OCI-LY3 (cell line): ENCODE measurements around the gene DDX27.
A peak's percentile ranks its signal among the peaks of the same experiment; 100 is the strongest.
"Not testable (repeated sequence)": the region's sequence is repeated elsewhere in the genome, so short reads cannot be mapped to it uniquely, and the experiment has no call there.

Source experiments
- H2AFZ ChIP-seq: fragments of 200-600, 300-600 bp; shearing (Covaris generic); 2 replicates; pipeline ENCODE4 v1.6.0; 2014; ENCODE audit warnings: antibody characterized with exemption, low read depth, low read length
- H3K27ac ChIP-seq: fragments of 200-600, 300-600 bp; sonication (generic); 2 replicates; pipeline ENCODE4 v1.5.1; 2014; ENCODE audit warnings: mild to moderate bottlenecking, low read length, moderate library complexity, mixed read lengths
- H3K27me3 ChIP-seq: fragments of 200-600, 300-600 bp; sonication (generic); 2 replicates; pipeline ENCODE4 v1.6.1; 2014; ENCODE audit warnings: low read depth, low read length, mixed read lengths
- H3K36me3 ChIP-seq: fragments of 200-600, 300-600 bp; sonication (generic); replicated peaks from 2 replicates; pipeline ENCODE3; 2014; ENCODE audit warnings: low read depth, low read length, mixed read lengths
- H3K4me1 ChIP-seq: fragments of 300-600, 200-600 bp; sonication (generic); 2 replicates; pipeline ENCODE4 v1.6.1; 2014; ENCODE audit warnings: low read length, mixed read lengths
- H3K4me2 ChIP-seq: fragments of 200-600, 300-600 bp; sonication (generic); 2 replicates; pipeline ENCODE4 v1.6.1; 2014; ENCODE audit warnings: low read length, mixed read lengths
- H3K4me3 ChIP-seq: fragments of 300-600, 200-600 bp; sonication (generic); 2 replicates; pipeline ENCODE4 v1.5.1; 2014; ENCODE audit warnings: antibody characterized with exemption, mild to moderate bottlenecking, low read length, moderate library complexity
- H3K79me2 ChIP-seq: fragments of 300-600, 200-600 bp; shearing (Covaris generic); 2 replicates; pipeline ENCODE4 v1.6.1; 2014; ENCODE audit warnings: mild to moderate bottlenecking, low read length, mixed read lengths
- H3K9ac ChIP-seq: fragments of 300-600, 200-600 bp; shearing (Covaris generic); 2 replicates; pipeline ENCODE4 v1.6.0; 2014; ENCODE audit warnings: mild to moderate bottlenecking, low read length, moderate library complexity
- H3K9me3 ChIP-seq: fragments of 200-600, 300-600 bp; shearing (Covaris generic); 2 replicates; pipeline ENCODE4 v1.6.1; 2014; ENCODE audit warnings: low read length, mixed read lengths; ENCODE audit not compliant: insufficient read depth
- H4K20me1 ChIP-seq: fragments of 200-600, 300-600 bp; sonication (generic); 2 replicates; pipeline ENCODE4 v1.6.1; 2016; ENCODE audit warnings: low read length, mixed read lengths; ENCODE audit not compliant: insufficient read depth
- EZH2phosphoT487 ChIP-seq: fragments of 200-600 bp; shearing (Covaris generic); IDR thresholded peaks from 2 replicates; pipeline ENCODE4 v1.6.1; 2018; ENCODE audit warnings: antibody characterized with exemption, mixed run types, low read depth
- TF ChIP-seq, protein P1 (sequence below): fragments of 200-600, 300-600 bp; sonication (generic); IDR thresholded peaks from 2 replicates; pipeline ENCODE4 v1.5.1; 2014; ENCODE audit warnings: antibody characterized with exemption, low read length, low read depth

DDX27 gene

DNA sequence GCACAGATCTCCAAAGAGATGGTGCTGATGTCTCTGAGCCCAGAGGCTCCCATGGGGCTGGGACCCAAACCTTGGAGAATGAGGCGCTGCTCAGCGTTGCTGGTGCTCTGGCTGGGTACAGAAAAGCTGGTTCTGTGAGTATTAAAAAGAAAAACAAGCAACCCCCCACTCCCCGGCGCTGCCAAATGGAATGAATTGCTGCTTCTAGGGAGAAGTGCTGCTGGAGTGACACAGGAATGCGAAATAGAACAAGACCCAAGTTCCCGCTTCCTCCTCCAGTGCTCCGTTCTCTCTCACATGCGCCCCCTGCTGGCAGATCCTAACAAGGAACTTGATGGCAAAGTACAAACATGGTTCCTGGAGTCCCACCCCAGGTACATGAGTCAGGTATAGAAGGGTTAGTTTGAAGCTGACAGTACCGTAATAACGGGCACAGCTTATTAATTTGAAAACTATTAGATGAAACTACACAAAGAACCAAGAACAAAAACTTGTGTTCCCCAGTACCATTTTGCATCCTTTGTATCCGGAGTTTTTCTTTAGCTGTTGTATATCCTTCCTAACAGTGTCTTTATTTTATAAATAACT is 2.1 kb upstream of the DDX27 start:
- Histone ChIP-seq H3K9ac (no peak overlapping the region; the same call in 1 of the 2 replicates), H3K4me2 (peak overlapping the region; percentile 63), H3K9me3 (no peaks in the 10 kb centered on the region), H3K4me3 (peak overlapping the region; percentile 56), H3K27me3 (peaks cover 6% of the 10 kb centered on the region; the same call in 1 of the 2 replicates), H3K36me3 (peaks cover 8% of the 10 kb centered on the region), H3K27ac (no peak overlapping the region), H3K79me2 (peaks cover 27% of the 10 kb centered on the region), H3K4me1 (peaks cover 15% of the 10 kb centered on the region), H2AFZ (peak overlapping the region; percentile 85), H4K20me1 (no peaks in the 10 kb centered on the region)
- TF ChIP-seq EZH2phosphoT487, result no peak
- TF ChIP-seq, protein P1, sequence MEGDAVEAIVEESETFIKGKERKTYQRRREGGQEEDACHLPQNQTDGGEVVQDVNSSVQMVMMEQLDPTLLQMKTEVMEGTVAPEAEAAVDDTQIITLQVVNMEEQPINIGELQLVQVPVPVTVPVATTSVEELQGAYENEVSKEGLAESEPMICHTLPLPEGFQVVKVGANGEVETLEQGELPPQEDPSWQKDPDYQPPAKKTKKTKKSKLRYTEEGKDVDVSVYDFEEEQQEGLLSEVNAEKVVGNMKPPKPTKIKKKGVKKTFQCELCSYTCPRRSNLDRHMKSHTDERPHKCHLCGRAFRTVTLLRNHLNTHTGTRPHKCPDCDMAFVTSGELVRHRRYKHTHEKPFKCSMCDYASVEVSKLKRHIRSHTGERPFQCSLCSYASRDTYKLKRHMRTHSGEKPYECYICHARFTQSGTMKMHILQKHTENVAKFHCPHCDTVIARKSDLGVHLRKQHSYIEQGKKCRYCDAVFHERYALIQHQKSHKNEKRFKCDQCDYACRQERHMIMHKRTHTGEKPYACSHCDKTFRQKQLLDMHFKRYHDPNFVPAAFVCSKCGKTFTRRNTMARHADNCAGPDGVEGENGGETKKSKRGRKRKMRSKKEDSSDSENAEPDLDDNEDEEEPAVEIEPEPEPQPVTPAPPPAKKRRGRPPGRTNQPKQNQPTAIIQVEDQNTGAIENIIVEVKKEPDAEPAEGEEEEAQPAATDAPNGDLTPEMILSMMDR, result peak; percentile 99

DNA sequence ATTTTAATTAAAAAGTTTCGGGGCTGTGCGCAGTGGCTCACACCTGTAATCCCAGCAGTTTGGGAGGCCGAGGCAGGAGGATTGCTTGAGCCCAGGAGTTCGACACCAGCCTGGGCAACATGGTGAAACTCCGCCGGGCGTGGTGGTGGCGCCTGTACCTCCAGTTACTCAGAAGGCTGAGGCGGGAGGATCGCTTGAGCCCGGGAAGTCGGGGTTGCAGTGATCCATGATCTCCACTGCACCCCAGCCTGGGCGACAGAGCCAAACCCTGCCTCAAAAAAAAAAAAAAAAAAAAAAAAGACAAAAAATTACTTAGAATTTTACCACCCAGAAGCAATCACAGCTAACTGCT is 501 bp upstream of the DDX27 start:
- H3K4me3 ChIP-seq, result peak overlapping the region; percentile 82
- H3K9ac ChIP-seq, result peak overlapping the region; percentile 29
- peak overlapping the region; percentile 35 for H3K4me2 ChIP-seq
- H3K4me1 ChIP-seq, result peaks cover 15% of the 10 kb centered on the region
- H3K9me3 ChIP-seq, H4K20me1 ChIP-seq, H3K27ac ChIP-seq, H3K27me3 ChIP-seq: not testable (repeated sequence)
- H2AFZ ChIP-seq, result peak overlapping the region; percentile 22; the same call in 1 of the 2 replicates
- peaks cover 16% of the 10 kb centered on the region for H3K36me3 ChIP-seq
- H3K79me2 ChIP-seq, result peaks cover 27% of the 10 kb centered on the region

GRCh38 chr20:49219924-49220831 is 962 bp downstream of the DDX27 start:
- Histone ChIP-seq H4K20me1 (no peaks in the 10 kb centered on the region; the same call in 1 of the 2 replicates), H2AFZ (no peak overlapping the region; the same call in 1 of the 2 replicates), H3K4me2 (peak overlapping the region; percentile 84), H3K27ac (peak overlapping the region; percentile 43), H3K9ac (peak overlapping the region; percentile 85), H3K4me1 (peaks cover 15% of the 10 kb centered on the region), H3K4me3 (peak overlapping the region; percentile 82), H3K36me3 (peaks cover 28% of the 10 kb centered on the region), H3K79me2 (peaks cover 27% of the 10 kb centered on the region), H3K9me3 (no peaks in the 10 kb centered on the region), H3K27me3 (peaks cover 3% of the 10 kb centered on the region; the same call in 1 of the 2 replicates)
- TF ChIP-seq, protein P1, result no peak
- no peak for TF ChIP-seq EZH2phosphoT487

GRCh38 chr20:49225896-49226295 is 6.7 kb downstream of the DDX27 start:
- Histone ChIP-seq H3K4me3 (no peak overlapping the region), H3K79me2 (peaks cover 12% of the 10 kb centered on the region), H3K4me2 (no peak overlapping the region), H3K36me3 (peaks cover 55% of the 10 kb centered on the region), H2AFZ (no peak overlapping the region), H3K4me1 (peaks cover 11% of the 10 kb centered on the region), H4K20me1 (no peaks in the 10 kb centered on the region; the same call in 1 of the 2 replicates), H3K9ac (no peak overlapping the region), H3K27me3 (no peaks in the 10 kb centered on the region), H3K9me3 (no peaks in the 10 kb centered on the region), H3K27ac (no peak overlapping the region)
- no peak for TF ChIP-seq EZH2phosphoT487
- TF ChIP-seq, protein P1, result no peak
